Parathyroid adenoma (tissue), 2 donors: ENCODE measurements around the gene DSG1.

Experiments used
- H2AFZ ChIP-seq: fragments of 300-600 bp; sonication (generic); one replicate; pipeline ENCODE4 v1.7.0; 2017; ENCODE audit warnings: antibody characterized with exemption, mild to moderate bottlenecking
- H3K27ac ChIP-seq: fragments of 300-600 bp; sonication (generic); one replicate; pipeline ENCODE4 v1.7.0; 2017
- H3K27me3 ChIP-seq: fragments of 300-600 bp; sonication (generic); one replicate; pipeline ENCODE4 v1.7.0; 2017; ENCODE audit warnings: low read length; ENCODE audit not compliant: control insufficient read depth, insufficient read depth
- H3K36me3 ChIP-seq: fragments of 300-600 bp; sonication (generic); one replicate; pipeline ENCODE4 v1.7.0; 2017; ENCODE audit warnings: low read length; ENCODE audit not compliant: control insufficient read depth, insufficient read depth
- H3K4me1 ChIP-seq: fragments of 300-600 bp; sonication (generic); one replicate; pipeline ENCODE4 v1.7.0; 2017; ENCODE audit warnings: control low read depth
- H3K4me2 ChIP-seq: fragments of 300-600 bp; sonication (generic); one replicate; pipeline ENCODE4 v1.7.0; 2017; ENCODE audit warnings: low read length
- H3K4me3 ChIP-seq: fragments of 300-600 bp; sonication (generic); one replicate; pipeline ENCODE4 v1.7.0; 2017; ENCODE audit warnings: low read depth, low read length
- H3K79me2 ChIP-seq: fragments of 300-600 bp; sonication (generic); one replicate; pipeline ENCODE4 v1.7.0; 2017; ENCODE audit warnings: control low read depth
- H3K9ac ChIP-seq: fragments of 300-600 bp; sonication (generic); one replicate; pipeline ENCODE4 v1.7.0; 2017; ENCODE audit warnings: mild to moderate bottlenecking
- H3K9me3 ChIP-seq: fragments of 300-600 bp; sonication (generic); one replicate; pipeline ENCODE4 v1.7.0; 2017; ENCODE audit warnings: low read length; ENCODE audit not compliant: control insufficient read depth
- TF ChIP-seq, protein P1 (sequence below): fragments of 300-600 bp; sonication (generic); IDR thresholded peaks from one replicate; pipeline ENCODE4 v1.7.0; 2017; ENCODE audit warnings: antibody characterized with exemption, mild to moderate bottlenecking
- donor health status: primary hyperparathyroidism.

Gene DSG1

DNA sequence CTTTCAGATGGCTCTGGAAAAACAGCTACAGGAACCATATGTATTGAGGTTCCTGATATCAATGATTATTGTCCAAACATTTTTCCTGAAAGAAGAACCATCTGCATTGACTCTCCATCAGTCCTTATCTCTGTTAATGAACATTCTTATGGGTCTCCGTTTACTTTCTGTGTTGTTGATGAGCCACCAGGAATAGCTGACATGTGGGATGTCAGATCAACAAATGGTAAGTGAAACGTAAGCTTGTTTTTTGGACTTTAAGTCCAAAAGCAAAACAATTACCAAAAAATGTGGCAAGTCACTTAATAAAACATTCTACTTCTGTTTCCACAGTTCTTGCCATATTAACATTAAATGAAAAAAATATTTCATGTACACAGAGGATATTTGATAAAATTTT, 85.4 kb downstream of the DSG1 start:
- TF ChIP-seq, protein P1, sequence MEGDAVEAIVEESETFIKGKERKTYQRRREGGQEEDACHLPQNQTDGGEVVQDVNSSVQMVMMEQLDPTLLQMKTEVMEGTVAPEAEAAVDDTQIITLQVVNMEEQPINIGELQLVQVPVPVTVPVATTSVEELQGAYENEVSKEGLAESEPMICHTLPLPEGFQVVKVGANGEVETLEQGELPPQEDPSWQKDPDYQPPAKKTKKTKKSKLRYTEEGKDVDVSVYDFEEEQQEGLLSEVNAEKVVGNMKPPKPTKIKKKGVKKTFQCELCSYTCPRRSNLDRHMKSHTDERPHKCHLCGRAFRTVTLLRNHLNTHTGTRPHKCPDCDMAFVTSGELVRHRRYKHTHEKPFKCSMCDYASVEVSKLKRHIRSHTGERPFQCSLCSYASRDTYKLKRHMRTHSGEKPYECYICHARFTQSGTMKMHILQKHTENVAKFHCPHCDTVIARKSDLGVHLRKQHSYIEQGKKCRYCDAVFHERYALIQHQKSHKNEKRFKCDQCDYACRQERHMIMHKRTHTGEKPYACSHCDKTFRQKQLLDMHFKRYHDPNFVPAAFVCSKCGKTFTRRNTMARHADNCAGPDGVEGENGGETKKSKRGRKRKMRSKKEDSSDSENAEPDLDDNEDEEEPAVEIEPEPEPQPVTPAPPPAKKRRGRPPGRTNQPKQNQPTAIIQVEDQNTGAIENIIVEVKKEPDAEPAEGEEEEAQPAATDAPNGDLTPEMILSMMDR = no peak
- no peak overlapping the region for H3K4me2 ChIP-seq
- H3K9me3 ChIP-seq = no peaks in the 10 kb centered on the region
- H2AFZ ChIP-seq = no peak overlapping the region
- H3K36me3 ChIP-seq = no peaks in the 10 kb centered on the region
- no peak overlapping the region for H3K27ac ChIP-seq
- no peaks in the 10 kb centered on the region for H3K4me1 ChIP-seq
- no peak overlapping the region for H3K9ac ChIP-seq
- no peaks in the 10 kb centered on the region for H3K27me3 ChIP-seq
- no peaks in the 10 kb centered on the region for H3K79me2 ChIP-seq
- no peak overlapping the region for H3K4me3 ChIP-seq
